Mesendoderm (in vitro differentiated cells): Measurements from ENCODE around the gene EPHA1.
A peak's percentile ranks its signal among the peaks of the same experiment; 100 is the strongest.

Source experiments
- DNase-seq: peaks from one replicate; pipeline ENCODE4 v3.0.0; 2013
- H2AK5ac ChIP-seq: 2 replicates; pipeline ENCODE4 v1.6.1; 2013; ENCODE audit warnings: low read length, inconsistent platforms
- H2BK120ac ChIP-seq: 2 replicates; pipeline ENCODE4 v1.6.1; 2013; ENCODE audit warnings: low read depth, mild to moderate bottlenecking, low read length, moderate library complexity, mixed read lengths
- H2BK15ac ChIP-seq: replicated peaks from 2 replicates; pipeline ENCODE4 v1.6.1; 2013; ENCODE audit warnings: low read depth, mild to moderate bottlenecking, moderate library complexity
- H2BK5ac ChIP-seq: 2 replicates; pipeline ENCODE4 v1.6.1; 2013; ENCODE audit warnings: low read length, inconsistent platforms
- H3K18ac ChIP-seq: 2 replicates; pipeline ENCODE4 v1.6.1; 2013; ENCODE audit warnings: mild to moderate bottlenecking, low read length, mixed read lengths
- H3K23ac ChIP-seq: one replicate; pipeline ENCODE4 v1.6.1; 2013; ENCODE audit warnings: low read length
- H3K27ac ChIP-seq: 2 replicates; pipeline ENCODE4 v1.5.1; 2013; ENCODE audit warnings: low read depth, mild to moderate bottlenecking, inconsistent platforms, low read length, moderate library complexity
- H3K27me3 ChIP-seq: 2 replicates; pipeline ENCODE4 v1.6.1; 2013; ENCODE audit warnings: low read length, control low read depth, mild to moderate bottlenecking, inconsistent platforms; ENCODE audit not compliant: insufficient read depth, poor library complexity
- H3K36me3 ChIP-seq: 2 replicates; pipeline ENCODE4 v1.6.1; 2013; ENCODE audit warnings: low read length, inconsistent platforms; ENCODE audit not compliant: control insufficient read depth, insufficient read depth
- H3K4ac ChIP-seq: one replicate; pipeline ENCODE4 v1.6.1; 2013; ENCODE audit warnings: low read depth, mild to moderate bottlenecking, low read length, moderate library complexity
- H3K4me1 ChIP-seq: 2 replicates; pipeline ENCODE4 v1.6.1; 2013; ENCODE audit warnings: low read depth, low read length, inconsistent platforms; ENCODE audit not compliant: control insufficient read depth
- H3K4me2 ChIP-seq: 2 replicates; pipeline ENCODE4 v1.6.1; 2013; ENCODE audit warnings: low read length
- H3K4me3 ChIP-seq: 2 replicates; pipeline ENCODE4 v1.5.1; 2013; ENCODE audit warnings: mild to moderate bottlenecking, low read length
- H3K56ac ChIP-seq: one replicate; pipeline ENCODE4 v1.6.1; 2013; ENCODE audit warnings: low read length
- H3K79me1 ChIP-seq: 2 replicates; pipeline ENCODE4 v1.6.1; 2013; ENCODE audit warnings: low read length, inconsistent platforms
- H3K79me2 ChIP-seq: 2 replicates; pipeline ENCODE4 v1.6.1; 2013; ENCODE audit warnings: mild to moderate bottlenecking, low read length; ENCODE audit not compliant: control insufficient read depth, insufficient read depth
- H3K9ac ChIP-seq: 2 replicates; pipeline ENCODE4 v1.6.1; 2013; ENCODE audit warnings: low read length, inconsistent platforms
- H4K5ac ChIP-seq: one replicate; pipeline ENCODE4 v1.6.1; 2013; ENCODE audit warnings: low read length
- H4K8ac ChIP-seq: one replicate; pipeline ENCODE4 v1.6.1; 2013; ENCODE audit warnings: low read depth, mild to moderate bottlenecking, control low read depth, low read length, moderate library complexity
- WGBS: extraction: QIAGEN DNeasy Blood & Tissue Kit; methylation state at CpG from one replicate; pipeline ENCODE4 v1.1.7; 2013; ENCODE audit warnings: low lambda C conversion rate, missing lambda C conversion rate; ENCODE audit not compliant: insufficient coverage; ENCODE audit errors: extremely low coverage; 5-methylcytosine and 5-hydroxymethylcytosine counted together

Gene EPHA1

GRCh38 chr7:143436325-143436946 lies 27.8 kb upstream of the EPHA1 start:
- Histone ChIP-seq H2BK120ac (no peak overlapping the region), H3K36me3 (no peaks in the 10 kb centered on the region), H3K27ac (no peak overlapping the region), H2BK5ac (no peak overlapping the region), H3K4me3 (no peak overlapping the region), H3K79me1 (no peaks in the 10 kb centered on the region), H3K56ac (no peak overlapping the region), H2BK15ac (no peak overlapping the region), H3K23ac (no peak overlapping the region), H4K8ac (no peak overlapping the region), H3K4me2 (no peak overlapping the region), H4K5ac (no peak overlapping the region), H3K9ac (no peak overlapping the region), H3K79me2 (no peaks in the 10 kb centered on the region), H2AK5ac (no peak overlapping the region), H3K27me3 (no peaks in the 10 kb centered on the region), H3K18ac (no peak overlapping the region), H3K4me1 (peaks cover 2% of the 10 kb centered on the region), H3K4ac (no peak overlapping the region)
- peak; percentile 22 for DNase-seq
- WGBS: no CpG with 5 or more reads among the region's 3 CpGs

GRCh38 chr7:143435266-143435665 lies 26.6 kb upstream of the EPHA1 start:
- Histone ChIP-seq H3K27ac (no peak overlapping the region), H2AK5ac (no peak overlapping the region), H3K9ac (no peak overlapping the region), H2BK120ac (no peak overlapping the region), H3K4me1 (peaks cover 2% of the 10 kb centered on the region), H4K5ac (no peak overlapping the region), H4K8ac (no peak overlapping the region), H3K4ac (no peak overlapping the region), H2BK15ac (no peak overlapping the region), H3K36me3 (no peaks in the 10 kb centered on the region), H3K18ac (no peak overlapping the region), H3K4me2 (no peak overlapping the region), H3K4me3 (no peak overlapping the region), H3K79me1 (no peaks in the 10 kb centered on the region), H3K79me2 (no peaks in the 10 kb centered on the region), H3K27me3 (no peaks in the 10 kb centered on the region), H2BK5ac (no peak overlapping the region), H3K23ac (no peak overlapping the region), H3K56ac (no peak overlapping the region)
- no peak for DNase-seq
- WGBS: no CpG with 5 or more reads among the region's 2 CpGs

DNA sequence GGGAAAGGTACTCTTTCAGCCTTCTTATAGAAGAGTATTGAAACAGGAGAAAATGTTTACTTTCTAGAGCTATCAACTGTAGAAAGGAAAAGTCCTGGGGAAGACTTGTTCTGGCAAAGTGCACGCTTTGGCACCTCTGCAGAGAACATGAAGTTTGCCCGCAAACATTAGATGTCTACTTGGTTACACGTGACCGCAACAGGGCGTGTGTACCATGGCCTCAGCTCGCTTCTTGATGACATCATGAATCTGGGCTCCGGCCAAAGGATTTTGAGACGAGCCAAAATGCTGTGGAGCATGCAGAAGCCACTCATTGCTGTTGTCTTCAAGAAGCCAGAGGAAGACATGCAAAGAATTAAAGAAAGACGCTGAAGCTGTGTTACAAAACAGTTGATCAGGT lies 26.0 kb upstream of the EPHA1 start:
- no peak overlapping the region for H4K5ac ChIP-seq
- H3K9ac ChIP-seq: no peak overlapping the region
- no peak overlapping the region for H3K4ac ChIP-seq
- no peak overlapping the region for H2BK5ac ChIP-seq
- H3K79me2 ChIP-seq: no peaks in the 10 kb centered on the region
- no peak overlapping the region for H4K8ac ChIP-seq
- H3K4me2 ChIP-seq: no peak overlapping the region
- H2AK5ac ChIP-seq: no peak overlapping the region
- H3K79me1 ChIP-seq: no peaks in the 10 kb centered on the region
- no peaks in the 10 kb centered on the region for H3K27me3 ChIP-seq
- no peak for DNase-seq
- no peaks in the 10 kb centered on the region for H3K36me3 ChIP-seq
- H3K18ac ChIP-seq: no peak overlapping the region
- H3K56ac ChIP-seq: no peak overlapping the region
- no peak overlapping the region for H3K27ac ChIP-seq
- no peak overlapping the region for H2BK120ac ChIP-seq
- no CpG with 5 or more reads among the region's 9 CpGs for WGBS
- no peak overlapping the region for H3K23ac ChIP-seq
- H2BK15ac ChIP-seq: no peak overlapping the region
- no peak overlapping the region for H3K4me3 ChIP-seq
- peaks cover 2% of the 10 kb centered on the region for H3K4me1 ChIP-seq

DNA sequence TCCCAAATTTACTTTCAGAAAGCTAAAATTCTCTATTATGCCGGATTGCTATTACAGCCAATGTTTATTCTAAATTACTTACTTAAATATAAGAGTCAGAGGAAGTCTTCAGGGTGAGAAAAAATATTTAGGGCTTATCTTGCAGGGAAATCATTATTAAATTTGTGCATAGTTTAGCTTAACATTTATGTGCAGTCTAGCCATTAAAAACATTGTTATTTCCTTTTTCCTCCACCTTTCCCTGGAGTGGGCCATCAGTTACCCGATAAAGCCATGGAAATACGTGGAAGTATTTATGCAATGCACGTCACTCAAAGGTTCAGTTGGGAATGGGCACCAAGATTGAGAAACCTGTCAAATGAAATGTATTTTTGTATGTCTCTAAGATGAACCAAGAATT lies 25.1 kb upstream of the EPHA1 start:
- no peak overlapping the region for H3K18ac ChIP-seq
- no peak overlapping the region for H3K4me2 ChIP-seq
- no peak overlapping the region for H3K23ac ChIP-seq
- H2BK15ac ChIP-seq: no peak overlapping the region
- H2BK5ac ChIP-seq: no peak overlapping the region
- H3K9ac ChIP-seq: no peak overlapping the region
- H3K56ac ChIP-seq: no peak overlapping the region
- no peak overlapping the region for H3K4me3 ChIP-seq
- no peaks in the 10 kb centered on the region for H3K79me1 ChIP-seq
- WGBS: no CpG with 5 or more reads among the region's 4 CpGs
- H3K27ac ChIP-seq: no peak overlapping the region
- no peaks in the 10 kb centered on the region for H3K27me3 ChIP-seq
- no peaks in the 10 kb centered on the region for H3K79me2 ChIP-seq
- DNase-seq: no peak
- H4K5ac ChIP-seq: no peak overlapping the region
- H3K36me3 ChIP-seq: no peaks in the 10 kb centered on the region
- H3K4ac ChIP-seq: no peak overlapping the region
- H2BK120ac ChIP-seq: no peak overlapping the region
- no peak overlapping the region for H4K8ac ChIP-seq
- H2AK5ac ChIP-seq: no peak overlapping the region
- H3K4me1 ChIP-seq: peaks cover 2% of the 10 kb centered on the region

DNA sequence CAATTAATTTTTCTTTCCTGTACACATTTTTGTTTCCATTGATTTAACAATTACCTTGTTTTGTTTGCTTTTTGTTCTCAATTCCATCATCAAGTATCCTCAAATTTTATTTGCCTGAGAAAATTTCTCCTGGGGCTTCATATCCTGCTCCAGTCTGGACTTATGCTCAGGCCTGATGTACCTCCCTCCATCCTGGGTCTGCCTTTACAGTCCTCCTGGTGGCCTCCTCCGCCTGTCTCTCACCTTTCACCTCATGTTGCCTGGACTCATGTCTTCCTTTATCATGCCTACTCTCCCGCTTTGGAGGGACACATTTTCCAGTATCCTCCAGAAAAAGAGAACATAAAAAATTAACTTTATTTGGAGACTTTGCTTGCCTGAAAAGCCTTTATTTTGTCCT lies 22.5 kb upstream of the EPHA1 start:
- H3K18ac ChIP-seq: no peak overlapping the region
- no peaks in the 10 kb centered on the region for H3K79me1 ChIP-seq
- H2AK5ac ChIP-seq: no peak overlapping the region
- H3K36me3 ChIP-seq: no peaks in the 10 kb centered on the region
- DNase-seq: no peak
- no peaks in the 10 kb centered on the region for H3K27me3 ChIP-seq
- no peak overlapping the region for H3K9ac ChIP-seq
- H2BK120ac ChIP-seq: no peak overlapping the region
- no peak overlapping the region for H2BK15ac ChIP-seq
- no peaks in the 10 kb centered on the region for H3K4me1 ChIP-seq
- H3K4me3 ChIP-seq: no peak overlapping the region
- no peak overlapping the region for H3K4ac ChIP-seq
- no peak overlapping the region for H2BK5ac ChIP-seq
- no peak overlapping the region for H3K4me2 ChIP-seq
- no CpG with 5 or more reads among the region's 2 CpGs for WGBS
- no peak overlapping the region for H3K27ac ChIP-seq
- H4K8ac ChIP-seq: no peak overlapping the region
- H3K56ac ChIP-seq: no peak overlapping the region
- no peak overlapping the region for H4K5ac ChIP-seq
- no peaks in the 10 kb centered on the region for H3K79me2 ChIP-seq
- no peak overlapping the region for H3K23ac ChIP-seq
